DND-41 (cell line): Measurements from ENCODE around the gene HPS1.

Source experiments
- ATAC-seq: fragments of 200-7000 bp; cut with Tn5 transposase; 3 replicates; pipeline ENCODE4 v1.9.1; 2021; ENCODE audit warnings: low read depth; ENCODE audit not compliant: insufficient read depth
- DNase-seq: peaks from one replicate; pipeline ENCODE4 v3.0.0-alpha.2; 2020
- H2AFZ ChIP-seq: 2 replicates; pipeline ENCODE4 v1.6.0; 2012; ENCODE audit warnings: low read depth, low read length
- H3K27ac ChIP-seq: 2 replicates; pipeline ENCODE4 v1.5.1; 2012; ENCODE audit warnings: low read length, inconsistent platforms
- H3K27me3 ChIP-seq: fragments of 200-600 bp; sonication (generic); 2 replicates; pipeline ENCODE4 v1.6.0; 2012; ENCODE audit warnings: low read length, mild to moderate bottlenecking, inconsistent platforms; ENCODE audit not compliant: insufficient read depth, poor library complexity
- H3K36me3 ChIP-seq: 2 replicates; pipeline ENCODE4 v1.5.1; 2012; ENCODE audit warnings: low read length, inconsistent platforms; ENCODE audit not compliant: insufficient read depth
- H3K4me1 ChIP-seq: 2 replicates; pipeline ENCODE4 v1.5.1; 2012; ENCODE audit warnings: mild to moderate bottlenecking, low read length; ENCODE audit not compliant: insufficient read depth
- H3K4me2 ChIP-seq: 2 replicates; pipeline ENCODE4 v1.6.0; 2012; ENCODE audit warnings: mild to moderate bottlenecking, moderate library complexity, low read length, inconsistent platforms; ENCODE audit not compliant: insufficient read depth
- H3K4me3 ChIP-seq, 2 experiments: fragments of 200-600 bp in 1 of 2; shearing (Covaris generic) in 1 of 2; 2 replicates each; pipeline ENCODE4 v1.5.1; 2012 to 2016; ENCODE audit warnings: inconsistent platforms in 2 of 2, low read length in 2 of 2, mild to moderate bottlenecking in 2 of 2, low read depth in 1 of 2, moderate library complexity in 1 of 2
- H3K79me2 ChIP-seq: 2 replicates; pipeline ENCODE4 v1.6.0; 2012; ENCODE audit warnings: low read length, inconsistent platforms; ENCODE audit not compliant: insufficient read depth
- H3K9ac ChIP-seq: 2 replicates; pipeline ENCODE4 v1.6.0; 2012; ENCODE audit warnings: low read depth, mild to moderate bottlenecking, inconsistent platforms, low read length, moderate library complexity
- H3K9me3 ChIP-seq: 2 replicates; pipeline ENCODE4 v1.5.1; 2012; ENCODE audit warnings: low read length, moderate library complexity, mild to moderate bottlenecking, inconsistent platforms; ENCODE audit not compliant: insufficient read depth, severe bottlenecking
- H4K20me1 ChIP-seq: 2 replicates; pipeline ENCODE4 v1.6.0; 2012; ENCODE audit warnings: low read length; ENCODE audit not compliant: insufficient read depth
- CTCF ChIP-seq: IDR thresholded peaks from 2 replicates; pipeline ENCODE4 v1.5.1; 2012; ENCODE audit warnings: borderline replicate concordance, low read length, moderate library complexity, mild to moderate bottlenecking; ENCODE audit not compliant: poor library complexity, severe bottlenecking; ENCODE audit errors: extremely low read depth
- EZH2 ChIP-seq: IDR thresholded peaks from 3 replicates; pipeline ENCODE4 v1.6.1; 2012; ENCODE audit warnings: borderline replicate concordance, low read depth, mild to moderate bottlenecking, moderate library complexity, low read length, inconsistent platforms; ENCODE audit not compliant: severe bottlenecking

HPS1 gene

GRCh38 chr10:98467506-98468318, 21.0 kb upstream of the HPS1 start:
- Histone ChIP-seq H3K4me1 (no peaks in the 10 kb centered on the region), H3K9ac (no peak overlapping the region), H3K27me3 (peaks cover 19% of the 10 kb centered on the region), H3K27ac (no peak overlapping the region), H4K20me1 (no peaks in the 10 kb centered on the region), H3K4me2 (no peak overlapping the region), H2AFZ (no peak overlapping the region), H3K79me2 (no peaks in the 10 kb centered on the region), H3K4me3 (no peak overlapping the region), H3K36me3 (no peaks in the 10 kb centered on the region), H3K9me3 (no peaks in the 10 kb centered on the region)
- peak; percentile 77 for ATAC-seq
- peak; percentile 22 for DNase-seq
- TF ChIP-seq CTCF (peak; percentile 80), EZH2 (no peak)

GRCh38 chr10:98466861-98467505, 20.2 kb upstream of the HPS1 start:
- H4K20me1 ChIP-seq, result no peaks in the 10 kb centered on the region
- no peak for DNase-seq
- TF ChIP-seq CTCF, result no peak
- no peak overlapping the region for H3K4me2 ChIP-seq
- H3K27ac ChIP-seq, result no peak overlapping the region
- H3K9me3 ChIP-seq, result no peaks in the 10 kb centered on the region
- H3K79me2 ChIP-seq, result no peaks in the 10 kb centered on the region
- ATAC-seq, result no peak
- H3K4me3 ChIP-seq, result no peak overlapping the region
- H3K27me3 ChIP-seq, result peaks cover 19% of the 10 kb centered on the region
- H3K9ac ChIP-seq, result no peak overlapping the region
- no peaks in the 10 kb centered on the region for H3K4me1 ChIP-seq
- H3K36me3 ChIP-seq, result no peaks in the 10 kb centered on the region
- no peak overlapping the region for H2AFZ ChIP-seq

GRCh38 chr10:98465866-98466265, 19.1 kb upstream of the HPS1 start:
- H3K9ac ChIP-seq, result no peak overlapping the region
- H3K4me2 ChIP-seq, result no peak overlapping the region
- no peaks in the 10 kb centered on the region for H3K79me2 ChIP-seq
- no peak for DNase-seq
- H2AFZ ChIP-seq, result no peak overlapping the region
- H3K36me3 ChIP-seq, result no peaks in the 10 kb centered on the region
- no peaks in the 10 kb centered on the region for H4K20me1 ChIP-seq
- H3K4me3 ChIP-seq, result no peak overlapping the region
- no peaks in the 10 kb centered on the region for H3K4me1 ChIP-seq
- peaks cover 19% of the 10 kb centered on the region for H3K27me3 ChIP-seq
- no peak for ATAC-seq
- H3K27ac ChIP-seq, result no peak overlapping the region
- no peaks in the 10 kb centered on the region for H3K9me3 ChIP-seq
- no peak for TF ChIP-seq EZH2
- no peak for TF ChIP-seq CTCF
